Neural crest cell (in vitro differentiated cells): ENCODE data around the gene TRIO. TPM values are rescaled to one million over a fixed set of nuclear protein-coding genes. Genes with fewer than 3 reads are reported as not detected.

Source experiments
- DNase-seq: peaks from one replicate; pipeline ENCODE4 v3.0.0; 2021; ENCODE audit warnings: low read depth, mixed read lengths, low spot score
- H3K27ac Mint-ChIP-seq: one replicate; pipeline ENCODE4 v1.8.0; 2021; ENCODE audit warnings: mild to moderate bottlenecking, mixed read lengths; ENCODE audit not compliant: unreplicated experiment
- H3K27me3 Mint-ChIP-seq: 2 replicates; pipeline ENCODE4 v1.8.0; 2021; ENCODE audit warnings: low read depth, mild to moderate bottlenecking, mixed read lengths
- H3K36me3 Mint-ChIP-seq: 2 replicates; pipeline ENCODE4 v1.8.0; 2021; ENCODE audit warnings: low read depth, mild to moderate bottlenecking, mixed read lengths
- H3K4me1 Mint-ChIP-seq: 2 replicates; pipeline ENCODE4 v1.8.0; 2021; ENCODE audit warnings: mixed read lengths
- H3K4me3 Mint-ChIP-seq: one replicate; pipeline ENCODE4 v1.8.0; 2021; ENCODE audit warnings: mild to moderate bottlenecking, mixed read lengths
- H3K9me3 Mint-ChIP-seq: 2 replicates; pipeline ENCODE4 v1.8.0; 2021; ENCODE audit warnings: mixed read lengths
- total RNA-seq: library from RNA; stranded (reverse); gene quantifications from 2 replicates; pipeline ENCODE4 v1.2.1, GENCODE V29; 2021
- TF ChIP-seq, protein P1 (sequence below): fragments of 200-600 bp; sonication (generic); conservative IDR thresholded peaks from 2 replicates; pipeline ENCODE4 v1.5.0; 2021; ENCODE audit warnings: antibody characterized with exemption, mild to moderate bottlenecking

TRIO gene
- total RNA-seq, 1 donor from 2014 or later = 134 TPM

DNA sequence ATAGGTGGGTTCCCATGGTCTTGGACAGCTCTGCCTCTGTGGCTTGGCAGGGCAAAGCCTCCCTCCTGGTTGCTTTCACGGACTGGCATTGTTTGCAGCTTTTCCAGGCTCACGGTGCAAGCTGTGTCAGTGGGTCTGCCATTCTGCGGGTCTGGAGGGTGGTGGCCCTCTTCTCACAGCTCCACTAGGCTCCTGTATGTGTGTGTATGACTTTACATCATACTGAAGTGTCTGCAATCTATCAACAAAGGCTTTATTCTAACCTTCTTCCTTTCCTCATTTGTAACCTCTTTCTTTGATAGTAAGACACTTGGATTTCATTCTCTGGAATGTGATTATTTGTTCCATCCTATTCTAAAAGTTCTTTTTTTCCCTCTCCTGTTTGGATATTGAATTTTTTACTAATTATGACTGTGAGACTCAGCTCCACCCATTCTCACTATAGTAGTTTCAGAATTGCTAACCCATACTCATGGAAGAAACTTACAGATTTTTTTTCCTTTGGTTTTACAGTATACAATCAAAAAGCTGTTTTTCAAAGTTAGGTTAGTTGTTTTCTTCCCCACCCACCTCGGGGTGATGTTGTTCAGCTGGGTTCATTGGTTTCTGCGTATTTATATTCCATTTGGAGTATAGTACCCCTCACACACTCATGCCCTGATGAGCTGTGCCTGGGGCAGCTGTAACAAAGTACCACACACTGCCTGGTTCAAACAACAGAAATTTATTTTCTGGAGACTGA lies 293.8 kb downstream of the TRIO start:
- Mint-ChIP-seq H3K4me3 (no peak overlapping the region), H3K27ac (no peak overlapping the region), H3K9me3 (no peaks in the 10 kb centered on the region), H3K4me1 (peaks cover 64% of the 10 kb centered on the region), H3K36me3 (peaks cover 30% of the 10 kb centered on the region), H3K27me3 (no peaks in the 10 kb centered on the region)
- DNase-seq = no peak
- TF ChIP-seq, protein P1, sequence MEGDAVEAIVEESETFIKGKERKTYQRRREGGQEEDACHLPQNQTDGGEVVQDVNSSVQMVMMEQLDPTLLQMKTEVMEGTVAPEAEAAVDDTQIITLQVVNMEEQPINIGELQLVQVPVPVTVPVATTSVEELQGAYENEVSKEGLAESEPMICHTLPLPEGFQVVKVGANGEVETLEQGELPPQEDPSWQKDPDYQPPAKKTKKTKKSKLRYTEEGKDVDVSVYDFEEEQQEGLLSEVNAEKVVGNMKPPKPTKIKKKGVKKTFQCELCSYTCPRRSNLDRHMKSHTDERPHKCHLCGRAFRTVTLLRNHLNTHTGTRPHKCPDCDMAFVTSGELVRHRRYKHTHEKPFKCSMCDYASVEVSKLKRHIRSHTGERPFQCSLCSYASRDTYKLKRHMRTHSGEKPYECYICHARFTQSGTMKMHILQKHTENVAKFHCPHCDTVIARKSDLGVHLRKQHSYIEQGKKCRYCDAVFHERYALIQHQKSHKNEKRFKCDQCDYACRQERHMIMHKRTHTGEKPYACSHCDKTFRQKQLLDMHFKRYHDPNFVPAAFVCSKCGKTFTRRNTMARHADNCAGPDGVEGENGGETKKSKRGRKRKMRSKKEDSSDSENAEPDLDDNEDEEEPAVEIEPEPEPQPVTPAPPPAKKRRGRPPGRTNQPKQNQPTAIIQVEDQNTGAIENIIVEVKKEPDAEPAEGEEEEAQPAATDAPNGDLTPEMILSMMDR = no peak

DNA sequence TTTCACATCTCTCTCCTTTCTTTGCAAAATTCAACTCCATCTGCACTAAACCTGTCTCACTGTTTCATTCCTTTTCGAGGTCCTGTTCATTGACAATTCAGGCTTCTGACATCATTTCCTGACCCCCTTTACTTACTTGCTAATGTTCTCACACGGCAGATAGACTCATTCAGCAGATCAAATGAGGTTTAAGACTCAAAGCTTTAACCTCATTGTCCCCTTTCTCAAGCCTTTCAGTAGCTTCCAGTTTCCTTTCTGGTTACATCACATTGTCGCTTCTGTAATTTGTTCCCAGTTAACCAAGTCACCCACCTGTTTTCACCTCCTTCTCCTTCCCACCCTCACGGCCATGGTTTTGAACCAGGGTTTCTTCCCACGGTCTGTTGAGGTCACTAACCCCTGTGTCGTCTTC lies 295.1 kb downstream of the TRIO start:
- H3K27ac Mint-ChIP-seq = peak overlapping the region; percentile 10
- no peaks in the 10 kb centered on the region for H3K9me3 Mint-ChIP-seq
- TF ChIP-seq, protein P1 = no peak
- H3K4me3 Mint-ChIP-seq = no peak overlapping the region
- peaks cover 29% of the 10 kb centered on the region for H3K36me3 Mint-ChIP-seq
- peaks cover 64% of the 10 kb centered on the region for H3K4me1 Mint-ChIP-seq
- no peaks in the 10 kb centered on the region for H3K27me3 Mint-ChIP-seq
- no peak for DNase-seq

DNA sequence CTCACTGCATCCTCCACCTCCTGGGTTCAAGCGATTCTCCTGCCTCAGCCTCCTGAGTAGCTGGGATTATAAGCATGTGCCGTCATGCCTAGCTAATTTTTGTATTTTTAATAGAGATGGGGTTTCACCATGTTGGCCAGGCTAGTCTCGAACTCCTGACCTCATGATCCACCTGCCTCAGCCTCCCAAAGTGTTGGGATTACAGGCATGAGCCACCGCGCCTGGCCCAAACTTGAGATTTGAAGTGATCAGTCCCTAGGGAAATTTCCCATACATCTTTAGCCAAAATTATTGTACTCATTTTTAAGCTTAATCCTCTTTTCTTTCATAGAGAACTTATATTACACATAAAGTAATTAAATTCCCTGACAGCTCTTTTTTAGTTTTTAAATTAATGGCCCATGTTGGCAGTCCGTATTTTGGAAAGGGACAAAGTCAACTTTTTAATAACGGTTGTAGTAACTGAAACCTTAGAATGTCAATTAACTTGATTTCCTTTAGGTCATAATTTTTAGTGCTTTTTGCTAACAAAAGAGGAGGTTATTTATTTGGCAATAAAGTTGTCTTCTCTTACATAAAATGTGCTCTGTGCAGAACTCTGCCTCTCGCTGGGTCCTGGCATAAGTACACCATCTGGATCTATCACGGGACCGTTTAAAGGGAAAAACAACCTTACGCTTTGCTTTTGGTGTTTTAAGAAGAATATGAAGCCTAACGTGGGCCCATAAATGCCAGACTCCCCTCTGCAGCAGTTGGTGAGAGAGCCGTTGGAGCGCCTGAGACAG lies 296.1 kb downstream of the TRIO start:
- H3K27ac Mint-ChIP-seq = peak overlapping the region; percentile 15
- H3K27me3 Mint-ChIP-seq = no peaks in the 10 kb centered on the region
- no peak for DNase-seq
- no peaks in the 10 kb centered on the region for H3K9me3 Mint-ChIP-seq
- peaks cover 28% of the 10 kb centered on the region for H3K36me3 Mint-ChIP-seq
- TF ChIP-seq, protein P1 = no peak
- H3K4me3 Mint-ChIP-seq = peak overlapping the region; percentile 14
- H3K4me1 Mint-ChIP-seq = peaks cover 69% of the 10 kb centered on the region

DNA sequence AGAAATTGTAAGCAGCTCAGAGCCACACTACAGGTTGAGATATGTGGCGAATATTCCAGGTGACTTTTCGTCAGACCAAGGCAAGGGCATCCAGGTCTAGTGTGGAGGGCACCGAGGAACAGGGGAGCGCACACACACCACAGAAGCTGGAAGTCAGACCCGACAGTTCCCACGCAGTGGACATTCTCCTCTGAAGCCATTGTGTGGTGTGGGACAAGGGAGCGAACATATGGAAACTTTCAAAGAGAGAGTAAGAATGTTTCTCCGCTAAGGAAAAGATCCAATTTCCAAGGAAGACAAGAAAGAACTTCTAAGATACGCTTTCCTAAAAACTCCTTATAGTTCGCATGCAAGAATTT lies 297.1 kb downstream of the TRIO start:
- Mint-ChIP-seq H3K4me3 (peak overlapping the region; percentile 74), H3K27ac (peak overlapping the region; percentile 6)

DNA sequence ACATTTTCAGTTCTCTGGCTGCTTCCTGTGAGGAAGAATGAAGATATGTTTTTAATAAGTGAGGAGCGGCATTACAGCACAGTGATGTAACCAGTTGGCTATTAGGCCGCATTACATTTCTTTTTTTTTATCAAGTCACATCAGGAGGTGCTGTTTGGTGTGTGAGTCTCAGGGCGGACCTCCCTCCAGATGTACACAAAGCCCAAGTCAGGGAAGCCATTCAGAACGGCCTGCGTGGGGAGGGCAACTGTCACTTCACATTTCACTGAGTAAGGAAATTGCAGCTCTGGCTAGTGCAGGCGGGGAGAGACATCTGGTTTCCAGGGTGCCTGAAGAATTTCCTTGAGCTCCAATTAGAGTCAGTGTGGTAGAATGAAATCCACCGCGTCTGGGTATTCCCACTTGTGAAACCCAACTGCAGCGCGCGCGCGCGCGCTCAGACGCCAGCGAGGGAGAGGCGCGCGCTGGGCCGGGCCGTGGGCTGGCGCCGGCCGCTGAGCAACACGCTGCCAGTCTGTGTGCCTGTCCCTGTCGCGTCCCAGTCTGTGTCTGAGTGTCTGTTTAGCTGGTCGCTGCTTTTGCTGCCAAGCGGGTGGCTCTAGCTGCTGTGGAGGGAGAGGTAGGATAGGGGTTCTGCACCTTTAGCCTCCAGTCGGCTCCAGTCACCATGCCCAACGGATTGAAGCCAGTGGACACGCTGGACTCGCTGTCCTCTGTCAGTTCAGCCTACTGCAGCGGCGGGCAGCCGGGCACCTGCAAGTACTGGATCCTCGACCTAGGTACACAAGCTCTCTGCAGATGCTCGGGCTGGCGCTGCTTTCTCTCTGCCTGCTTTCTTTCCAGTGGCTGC lies 297.7 kb downstream of the TRIO start:
- Mint-ChIP-seq H3K27me3 (no peaks in the 10 kb centered on the region), H3K27ac (peak overlapping the region; percentile 6), H3K9me3 (no peaks in the 10 kb centered on the region), H3K36me3 (peaks cover 23% of the 10 kb centered on the region), H3K4me3 (peak overlapping the region; percentile 74), H3K4me1 (peaks cover 78% of the 10 kb centered on the region)
- DNase-seq = peak; percentile 27
- TF ChIP-seq, protein P1 = no peak

More for the DNA sequence above, 297.1 kb downstream of the TRIO start:
- H3K36me3 Mint-ChIP-seq = peaks cover 24% of the 10 kb centered on the region
- H3K4me1 Mint-ChIP-seq = peaks cover 78% of the 10 kb centered on the region
- DNase-seq = no peak
- H3K27me3 Mint-ChIP-seq = no peaks in the 10 kb centered on the region
- TF ChIP-seq, protein P1 = no peak
- H3K9me3 Mint-ChIP-seq = no peaks in the 10 kb centered on the region
